Activated T-cell treated with anti-CD3 and anti-CD28 coated beads for 24 hours (primary cell): ENCODE results near the gene HSPG2.
"Not testable (repeated sequence)": the region's sequence is repeated elsewhere in the genome, so short reads cannot be mapped to it uniquely, and the experiment has no call there.

Experiments used
- DNase-seq: peaks from one replicate; pipeline ENCODE4 v3.0.0-alpha.2; 2020; ENCODE audit warnings: low read depth

The HSPG2 gene

GRCh38 chr1:21912038-21912758, 24.9 kb downstream of the HSPG2 start:
- no peak for DNase-seq

GRCh38 chr1:21911205-21912001, 25.7 kb downstream of the HSPG2 start:
- no peak for DNase-seq

DNA sequence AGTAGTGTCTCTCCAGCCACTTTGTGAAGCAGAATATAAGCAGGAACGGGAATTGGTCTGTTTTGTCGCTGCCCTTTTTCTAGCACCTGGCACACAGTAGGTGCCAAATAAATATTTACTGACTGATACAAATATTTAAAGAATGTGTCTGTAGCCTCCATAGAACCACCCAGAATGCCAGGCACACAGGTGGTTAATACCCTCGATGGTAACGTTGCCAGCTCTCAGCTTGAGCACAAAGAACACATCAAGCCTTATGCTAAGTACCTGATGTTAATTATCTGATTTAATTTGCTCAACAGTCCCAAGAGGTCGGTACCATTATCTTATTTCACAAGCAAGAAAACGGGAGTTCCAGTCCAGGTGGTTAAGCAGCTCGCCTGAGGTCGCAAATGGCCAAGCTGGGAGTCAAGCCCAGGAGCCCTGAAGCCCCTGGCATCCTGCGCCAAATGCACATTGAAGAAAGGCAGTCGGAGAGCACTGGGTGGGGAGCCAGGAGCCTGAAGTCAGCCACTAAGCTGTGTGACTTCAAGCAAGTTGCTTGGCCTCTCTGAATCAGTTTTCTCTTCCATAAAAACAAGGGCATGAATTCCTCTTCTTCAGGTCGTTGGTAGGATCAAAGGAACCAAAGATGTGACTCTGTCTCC, 26.4 kb downstream of the HSPG2 start:
- no peak for DNase-seq

DNA sequence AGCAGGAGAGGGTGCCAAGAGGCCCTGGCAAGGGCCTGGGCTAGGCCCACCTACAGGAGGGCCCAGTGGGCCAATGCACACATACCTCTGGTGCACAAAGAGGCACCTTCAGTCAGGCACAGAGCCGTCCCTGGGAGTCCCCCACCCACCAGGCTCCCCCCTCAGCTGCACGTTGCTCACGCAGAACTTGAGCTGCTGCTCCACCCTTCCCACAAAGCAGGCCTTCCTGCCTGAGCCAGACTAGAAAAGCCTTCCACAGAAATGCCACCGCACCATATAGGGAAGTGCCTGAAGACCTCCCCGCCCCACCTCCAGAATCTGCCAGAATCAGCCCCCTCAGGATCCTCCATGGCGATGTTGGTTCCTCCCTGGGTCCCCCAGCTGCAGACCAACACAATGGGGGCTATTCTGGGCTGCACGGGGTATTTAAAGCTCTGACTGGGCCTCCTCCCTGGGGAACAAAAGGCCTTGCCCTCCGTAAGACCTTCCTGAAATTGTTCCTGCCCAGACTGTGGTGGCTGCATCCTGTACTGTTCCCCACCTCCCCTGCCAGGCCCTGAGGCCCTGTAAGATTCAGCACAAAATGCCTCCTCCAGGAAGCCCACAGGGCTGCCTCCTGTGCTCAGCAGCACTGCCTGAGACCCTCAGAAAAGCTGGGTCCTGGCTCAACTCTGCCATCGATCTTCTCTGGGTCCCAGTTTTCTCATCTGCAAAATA, 27.2 kb downstream of the HSPG2 start:
- DNase-seq, result no peak

DNA sequence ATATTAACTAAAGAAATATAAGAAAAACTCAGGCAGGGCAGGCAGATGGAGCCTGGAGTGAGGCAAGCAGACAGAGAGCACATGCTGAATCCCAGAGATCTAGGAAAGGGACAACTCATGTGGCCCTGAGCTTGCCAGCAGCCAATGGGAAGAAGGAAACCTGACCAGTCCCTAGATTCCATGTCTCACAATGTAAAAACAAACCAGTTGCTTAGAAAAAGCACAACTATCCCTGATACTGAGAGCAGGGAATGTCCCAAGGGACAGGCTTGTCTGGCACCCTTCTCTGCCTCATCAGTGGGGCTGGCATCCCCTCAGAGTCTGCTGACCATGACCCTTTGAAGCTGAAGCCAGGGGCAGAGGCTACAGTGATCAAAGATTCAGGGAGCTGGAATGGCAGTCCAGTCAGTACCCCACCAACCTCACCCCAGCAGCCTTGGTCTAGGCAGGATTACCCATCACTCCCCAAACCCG, 27.8 kb downstream of the HSPG2 start:
- DNase-seq, result no peak

DNA sequence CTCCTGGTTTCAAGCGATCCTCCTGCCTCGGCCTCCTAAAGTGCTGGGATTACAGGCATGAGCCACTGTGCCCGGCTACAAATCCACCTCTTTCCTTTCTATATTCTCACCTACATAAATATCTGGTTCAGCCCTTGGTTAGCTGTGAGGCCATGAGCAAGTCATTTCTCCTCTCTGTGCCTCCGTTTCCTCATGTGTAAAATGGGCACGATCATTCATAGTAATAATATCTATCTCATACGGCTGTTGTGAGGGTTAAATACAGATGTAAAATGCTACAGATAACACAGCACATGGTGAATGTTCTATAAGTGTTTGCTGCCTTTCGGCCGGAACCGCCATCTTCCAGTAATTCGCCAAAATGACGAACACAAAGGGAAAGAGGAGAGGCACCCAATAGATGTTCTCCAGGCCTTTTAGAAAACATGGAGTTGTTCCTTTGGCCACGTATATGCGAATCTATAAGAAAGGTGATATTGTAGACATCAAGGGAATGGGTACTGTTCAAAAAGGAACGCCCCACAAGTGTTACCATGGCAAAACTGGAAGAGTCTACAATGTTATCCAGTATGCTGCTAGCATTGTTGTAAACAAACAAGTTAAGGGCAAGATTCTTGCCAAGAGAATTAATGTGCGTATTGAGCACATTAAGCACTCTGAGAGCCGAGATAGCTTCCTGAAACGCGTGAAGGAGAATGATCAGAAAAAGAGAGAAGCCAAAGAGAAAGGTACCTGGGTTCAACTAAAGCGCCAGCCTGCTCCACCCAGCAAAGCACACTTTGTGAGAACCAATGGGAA, 29.2 kb downstream of the HSPG2 start:
- not testable (repeated sequence) for DNase-seq

- DNase-seq, result no peak
Measured at GRCh38 chr1:21907079-21907418, 30.1 kb downstream of the HSPG2 start.

GRCh38 chr1:21906173-21907078, 30.7 kb downstream of the HSPG2 start:
- no peak for DNase-seq

- no peak for DNase-seq
Measured at GRCh38 chr1:21904704-21905520, 32.2 kb downstream of the HSPG2 start.

DNA sequence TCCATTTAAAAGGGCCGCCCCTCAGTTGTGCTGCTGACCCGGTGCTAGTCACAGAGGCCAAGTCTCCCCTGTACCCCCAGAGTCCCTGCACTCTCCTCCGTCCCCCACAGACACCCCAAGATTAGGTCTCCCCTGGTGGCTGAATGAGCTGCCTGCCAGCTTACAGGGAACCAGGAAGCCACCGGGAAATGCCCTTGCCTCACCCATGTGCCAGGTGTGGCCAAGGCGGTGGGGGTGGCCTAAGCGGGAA, 32.7 kb downstream of the HSPG2 start:
- DNase-seq, result no peak

DNA sequence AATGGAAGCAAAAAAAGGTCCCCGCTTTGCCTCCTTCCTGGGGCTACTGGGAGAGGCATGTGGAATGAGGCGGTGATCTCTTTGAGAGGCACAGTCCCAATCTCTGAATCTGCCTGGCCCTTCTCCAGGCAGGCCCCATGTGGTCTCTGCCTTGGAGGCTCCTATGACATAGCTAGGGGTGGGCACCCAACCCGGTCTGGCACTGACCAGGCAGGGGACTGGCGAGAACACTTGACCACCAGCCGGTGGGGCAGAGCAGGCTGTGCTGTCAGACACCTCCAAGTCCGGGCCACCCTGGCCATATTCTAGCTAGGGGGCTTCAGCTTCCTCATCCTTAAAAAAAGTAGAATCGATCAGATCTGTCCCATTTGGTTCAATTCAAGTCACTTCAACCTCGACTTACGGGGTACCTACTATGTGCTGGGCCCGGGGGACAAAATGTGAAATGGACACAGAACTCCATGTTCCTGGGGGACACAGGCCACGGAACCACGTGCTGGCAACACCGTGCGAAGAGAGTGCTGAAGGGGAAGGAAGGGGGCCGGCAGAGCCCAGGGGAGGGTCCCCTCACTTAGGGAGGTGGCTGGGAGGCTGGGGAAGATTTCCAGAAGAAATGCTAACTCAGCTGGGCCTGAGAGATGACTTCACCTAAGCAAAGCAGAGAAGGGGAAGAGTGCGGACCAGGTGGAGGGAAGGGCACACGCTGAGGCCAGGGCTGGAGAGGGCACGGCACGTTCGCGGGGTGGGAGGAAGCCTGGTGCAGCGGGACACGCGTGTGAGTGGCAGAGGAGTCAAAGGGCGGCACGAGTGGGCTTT, 33.3 kb downstream of the HSPG2 start:
- no peak for DNase-seq

GRCh38 chr1:21902026-21903012, 34.8 kb downstream of the HSPG2 start:
- DNase-seq, result no peak

- no peak for DNase-seq
Measured at GRCh38 chr1:21901473-21901847, 35.6 kb downstream of the HSPG2 start.

GRCh38 chr1:21900766-21901472, 36.2 kb downstream of the HSPG2 start:
- DNase-seq, result no peak

DNA sequence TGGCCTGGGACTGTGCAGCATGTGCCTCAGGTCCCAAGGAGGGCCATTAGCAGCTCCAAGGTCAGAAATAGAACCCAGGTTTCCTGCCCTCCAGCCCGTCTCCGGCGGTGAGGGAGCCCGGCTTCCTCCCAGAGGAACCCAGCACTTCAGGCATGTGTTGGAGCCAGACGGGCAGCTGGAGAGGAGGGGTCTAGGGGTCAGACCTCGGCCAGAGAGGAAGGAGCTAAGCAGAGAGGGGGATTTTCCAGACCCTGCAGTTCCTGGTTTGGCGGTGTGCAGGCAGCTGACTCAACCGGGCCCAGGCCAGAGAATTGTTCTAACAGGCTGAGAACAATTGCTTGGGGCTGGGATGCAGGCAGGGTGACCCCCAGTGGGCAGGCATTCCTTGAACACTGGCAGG, 37.1 kb downstream of the HSPG2 start:
- no peak for DNase-seq

- DNase-seq, result no peak
Measured at GRCh38 chr1:21899267-21899810, 37.8 kb downstream of the HSPG2 start.
